HEK293 (cell line): ENCODE results near the gene PHKB.

Experiments used
- FEZF1 ChIP-seq: fragments of 450-650 bp; formaldehyde crosslinking; IDR thresholded peaks from 2 replicates; pipeline ENCODE4 v1.5.1; 2016; ENCODE audit warnings: missing biosample characterization, missing genetic modification characterization
- MYNN ChIP-seq: fragments of 450-650 bp; formaldehyde crosslinking; IDR thresholded peaks from 2 replicates; pipeline ENCODE4 v1.5.1; 2016; ENCODE audit warnings: missing biosample characterization, missing genetic modification characterization, borderline replicate concordance
- SETDB1 ChIP-seq: IDR thresholded peaks from one replicate; pipeline ENCODE4 v1.6.1; 2017; ENCODE audit warnings: mild to moderate bottlenecking, low read length, moderate library complexity, mixed read lengths; ENCODE audit not compliant: insufficient read length
- ZNF121 ChIP-seq: fragments of 450-650 bp; formaldehyde crosslinking; IDR thresholded peaks from 2 replicates; pipeline ENCODE4 v1.5.1; 2016; ENCODE audit warnings: missing biosample characterization, missing genetic modification characterization
- ZNF175 ChIP-seq: fragments of 450-650 bp; formaldehyde crosslinking; IDR thresholded peaks from 2 replicates; pipeline ENCODE4 v1.5.1; 2016; ENCODE audit warnings: missing biosample characterization, missing genetic modification characterization
- ZNF24 ChIP-seq: fragments of 450-650 bp; formaldehyde crosslinking; IDR thresholded peaks from 2 replicates; pipeline ENCODE4 v1.5.1; 2016; ENCODE audit warnings: missing biosample characterization, missing genetic modification characterization
- ZNF561 ChIP-seq: fragments of 450-650 bp; IDR thresholded peaks from 2 replicates; pipeline ENCODE4 v1.5.1; 2018; ENCODE audit warnings: missing biosample characterization, missing genetic modification characterization, borderline replicate concordance
- TF ChIP-seq, protein P1 (sequence below): fragments of 450-650 bp; formaldehyde crosslinking; IDR thresholded peaks from 2 replicates; pipeline ENCODE4 v1.5.1; 2016; ENCODE audit warnings: missing biosample characterization, missing genetic modification characterization
- TF ChIP-seq, protein P2 (sequence below): fragments of 450-650 bp; formaldehyde crosslinking; IDR thresholded peaks from 2 replicates; pipeline ENCODE4 v1.5.1; 2016; ENCODE audit warnings: missing biosample characterization, missing genetic modification characterization

GRCh38 chr16:47638175-47638574 is 177.0 kb downstream of the PHKB start:
- TF ChIP-seq, protein P1, sequence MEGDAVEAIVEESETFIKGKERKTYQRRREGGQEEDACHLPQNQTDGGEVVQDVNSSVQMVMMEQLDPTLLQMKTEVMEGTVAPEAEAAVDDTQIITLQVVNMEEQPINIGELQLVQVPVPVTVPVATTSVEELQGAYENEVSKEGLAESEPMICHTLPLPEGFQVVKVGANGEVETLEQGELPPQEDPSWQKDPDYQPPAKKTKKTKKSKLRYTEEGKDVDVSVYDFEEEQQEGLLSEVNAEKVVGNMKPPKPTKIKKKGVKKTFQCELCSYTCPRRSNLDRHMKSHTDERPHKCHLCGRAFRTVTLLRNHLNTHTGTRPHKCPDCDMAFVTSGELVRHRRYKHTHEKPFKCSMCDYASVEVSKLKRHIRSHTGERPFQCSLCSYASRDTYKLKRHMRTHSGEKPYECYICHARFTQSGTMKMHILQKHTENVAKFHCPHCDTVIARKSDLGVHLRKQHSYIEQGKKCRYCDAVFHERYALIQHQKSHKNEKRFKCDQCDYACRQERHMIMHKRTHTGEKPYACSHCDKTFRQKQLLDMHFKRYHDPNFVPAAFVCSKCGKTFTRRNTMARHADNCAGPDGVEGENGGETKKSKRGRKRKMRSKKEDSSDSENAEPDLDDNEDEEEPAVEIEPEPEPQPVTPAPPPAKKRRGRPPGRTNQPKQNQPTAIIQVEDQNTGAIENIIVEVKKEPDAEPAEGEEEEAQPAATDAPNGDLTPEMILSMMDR (tag by site-specific recombination) = no peak
- no peak for TF ChIP-seq ZNF121 (tag by site-specific recombination)
- TF ChIP-seq ZNF561 (tag by site-specific recombination) = no peak
- no peak for TF ChIP-seq SETDB1
- TF ChIP-seq ZNF175 (tag by site-specific recombination) = no peak
- TF ChIP-seq, protein P2, sequence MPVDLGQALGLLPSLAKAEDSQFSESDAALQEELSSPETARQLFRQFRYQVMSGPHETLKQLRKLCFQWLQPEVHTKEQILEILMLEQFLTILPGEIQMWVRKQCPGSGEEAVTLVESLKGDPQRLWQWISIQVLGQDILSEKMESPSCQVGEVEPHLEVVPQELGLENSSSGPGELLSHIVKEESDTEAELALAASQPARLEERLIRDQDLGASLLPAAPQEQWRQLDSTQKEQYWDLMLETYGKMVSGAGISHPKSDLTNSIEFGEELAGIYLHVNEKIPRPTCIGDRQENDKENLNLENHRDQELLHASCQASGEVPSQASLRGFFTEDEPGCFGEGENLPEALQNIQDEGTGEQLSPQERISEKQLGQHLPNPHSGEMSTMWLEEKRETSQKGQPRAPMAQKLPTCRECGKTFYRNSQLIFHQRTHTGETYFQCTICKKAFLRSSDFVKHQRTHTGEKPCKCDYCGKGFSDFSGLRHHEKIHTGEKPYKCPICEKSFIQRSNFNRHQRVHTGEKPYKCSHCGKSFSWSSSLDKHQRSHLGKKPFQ = no peak
- TF ChIP-seq MYNN (tag by site-specific recombination) = no peak
- no peak for TF ChIP-seq ZNF24 (tag by site-specific recombination)
- no peak for TF ChIP-seq FEZF1
